LoVo (cell line): ENCODE results near the gene CSNK1G1.
"Not testable (repeated sequence)": the region's sequence is repeated elsewhere in the genome, so short reads cannot be mapped to it uniquely, and the experiment has no call there.

ENCODE experiments used
- DNase-seq: peaks from one replicate; pipeline ENCODE4 v3.0.0-alpha.2; 2016; ENCODE audit warnings: low spot score

CSNK1G1 gene

GRCh38 chr15:64133623-64134344 lies 222.2 kb downstream of the CSNK1G1 start:
- no peak for DNase-seq

GRCh38 chr15:64132217-64132616 lies 223.8 kb downstream of the CSNK1G1 start:
- no peak for DNase-seq

GRCh38 chr15:64131547-64131946 lies 224.4 kb downstream of the CSNK1G1 start:
- no peak for DNase-seq

DNA sequence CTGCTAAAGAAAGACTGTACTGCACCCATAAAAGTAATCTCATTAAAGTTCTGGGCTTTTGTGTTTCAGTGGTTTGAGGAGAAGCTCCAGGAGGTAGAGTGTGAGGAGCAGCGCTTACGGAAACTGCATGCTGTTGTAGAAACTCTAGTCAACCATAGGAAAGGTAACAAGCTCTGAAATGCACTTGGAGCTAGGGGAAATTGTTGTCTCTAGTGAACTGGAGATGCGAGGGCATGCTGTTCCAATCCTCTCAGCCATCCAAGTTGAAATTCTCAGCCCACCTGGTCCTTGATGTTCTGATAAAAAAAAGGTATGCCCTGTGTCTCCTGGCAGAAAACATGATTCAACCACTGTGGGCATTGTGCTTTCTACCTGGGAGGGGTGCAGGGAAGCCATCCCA lies 225.8 kb downstream of the CSNK1G1 start:
- no peak for DNase-seq

DNA sequence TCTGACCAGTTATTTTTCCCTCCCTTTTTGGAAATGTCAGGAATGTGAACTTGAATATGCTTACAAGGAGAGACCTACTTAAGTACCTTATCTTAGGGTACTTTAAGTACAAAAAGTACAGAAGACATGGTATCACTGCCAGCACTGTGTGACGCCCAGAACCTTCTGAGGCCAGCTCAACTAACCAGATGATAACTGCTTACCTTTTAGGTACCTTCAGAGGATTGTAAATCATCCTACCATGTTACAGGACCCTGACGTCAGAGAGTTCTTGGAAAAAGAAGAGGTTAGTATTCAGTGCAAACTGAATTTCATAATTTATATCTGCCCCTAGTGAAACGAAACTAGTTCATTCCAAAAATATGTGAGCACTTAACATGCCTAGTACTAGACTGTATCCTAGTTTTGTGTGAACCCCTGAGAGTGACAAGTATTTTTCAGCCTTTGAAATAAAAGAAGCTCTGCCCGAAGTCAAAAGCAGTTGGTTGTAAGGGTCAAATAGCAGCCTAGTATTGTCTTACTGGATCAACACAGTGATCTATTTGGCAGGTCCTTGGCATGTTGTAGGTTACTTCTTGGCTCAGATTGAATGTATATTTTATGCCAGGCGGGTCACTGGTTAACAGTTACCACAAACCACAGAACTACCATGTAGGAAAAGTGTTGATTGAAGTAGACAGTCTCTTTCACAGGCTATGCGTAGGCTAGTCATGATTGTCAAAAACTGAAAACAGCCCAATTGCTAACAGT lies 228.3 kb downstream of the CSNK1G1 start:
- DNase-seq, result no peak

DNA sequence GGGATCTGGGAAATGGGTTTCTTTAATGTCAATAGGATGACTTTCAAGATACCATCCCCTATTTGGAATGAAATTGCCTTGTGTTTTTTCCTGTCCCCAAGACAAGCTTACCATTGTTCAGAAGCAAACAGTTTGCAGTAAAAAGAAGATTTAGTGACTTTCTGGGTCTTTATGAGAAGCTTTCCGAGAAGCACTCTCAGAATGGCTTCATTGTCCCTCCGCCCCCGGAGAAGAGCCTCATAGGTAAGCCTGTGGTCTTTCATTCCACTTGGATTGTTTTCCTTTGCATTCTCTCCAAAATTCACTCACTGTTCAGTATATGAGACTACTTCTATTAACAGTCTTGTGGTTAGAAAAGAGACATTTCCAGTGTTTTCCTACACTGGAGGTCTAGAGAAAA lies 230.0 kb downstream of the CSNK1G1 start:
- DNase-seq, result no peak

DNA sequence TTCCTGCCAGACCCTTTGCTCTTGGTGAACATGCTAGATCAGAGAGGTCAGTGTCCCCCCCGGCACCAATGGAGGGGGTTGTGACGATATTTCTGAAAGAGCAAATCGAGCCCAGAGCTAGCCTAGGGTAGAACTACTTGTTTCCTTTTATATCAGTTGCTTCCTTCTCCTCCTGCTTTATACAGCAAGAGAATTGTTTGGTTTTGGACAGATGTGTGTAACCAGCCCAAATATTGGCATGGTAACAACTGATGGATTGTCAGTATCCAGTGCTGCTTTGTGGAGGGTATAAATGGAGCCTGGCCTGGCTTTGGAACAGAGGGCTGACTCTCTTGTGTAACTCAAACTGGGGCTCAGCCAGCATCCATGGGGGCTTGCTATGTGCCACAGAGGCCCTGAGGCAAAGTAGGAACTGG lies 233.0 kb downstream of the CSNK1G1 start:
- no peak for DNase-seq

DNA sequence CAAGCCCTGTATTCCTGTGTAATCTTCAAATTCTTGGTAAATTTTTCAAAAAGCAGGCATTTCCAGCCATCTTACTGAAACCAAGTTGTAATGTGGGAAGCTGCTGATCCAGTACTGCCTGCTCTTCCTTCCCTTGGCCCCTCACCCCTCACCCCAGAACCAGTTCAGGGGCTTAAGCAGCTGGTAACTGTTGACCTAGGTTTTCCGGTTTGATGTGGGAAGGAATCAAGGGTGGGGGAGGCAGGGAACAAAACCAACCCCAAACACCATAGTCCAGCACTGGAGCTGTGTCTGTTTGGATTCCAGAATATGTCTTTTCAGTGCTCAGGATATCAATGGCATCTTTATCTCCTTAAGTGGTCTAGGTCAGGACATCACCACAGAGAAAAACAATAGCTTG lies 233.5 kb downstream of the CSNK1G1 start:
- no peak for DNase-seq

- no peak for DNase-seq
These were observed 234.4 kb downstream of the CSNK1G1 start for GRCh38 chr15:64121614-64122013.

DNA sequence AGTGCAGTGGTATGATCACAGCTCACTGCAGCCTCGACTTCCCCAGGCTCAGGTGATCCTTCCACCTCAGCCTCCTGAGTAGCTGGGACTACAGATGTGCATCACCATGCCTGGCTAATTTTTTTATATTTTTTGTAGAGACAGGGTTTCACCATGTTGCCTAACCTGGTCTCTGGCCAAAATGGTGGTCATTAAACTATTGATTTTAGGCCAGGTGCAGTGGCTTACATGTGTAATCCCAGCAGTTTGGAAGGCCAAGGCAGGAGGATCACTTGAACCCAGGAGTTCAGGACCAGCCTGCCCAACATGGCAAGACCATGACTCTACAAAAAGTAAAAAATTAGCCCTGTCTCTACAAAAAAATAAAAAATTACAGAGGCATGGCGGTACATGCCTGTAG lies 235.7 kb downstream of the CSNK1G1 start:
- DNase-seq, result not testable (repeated sequence)

DNA sequence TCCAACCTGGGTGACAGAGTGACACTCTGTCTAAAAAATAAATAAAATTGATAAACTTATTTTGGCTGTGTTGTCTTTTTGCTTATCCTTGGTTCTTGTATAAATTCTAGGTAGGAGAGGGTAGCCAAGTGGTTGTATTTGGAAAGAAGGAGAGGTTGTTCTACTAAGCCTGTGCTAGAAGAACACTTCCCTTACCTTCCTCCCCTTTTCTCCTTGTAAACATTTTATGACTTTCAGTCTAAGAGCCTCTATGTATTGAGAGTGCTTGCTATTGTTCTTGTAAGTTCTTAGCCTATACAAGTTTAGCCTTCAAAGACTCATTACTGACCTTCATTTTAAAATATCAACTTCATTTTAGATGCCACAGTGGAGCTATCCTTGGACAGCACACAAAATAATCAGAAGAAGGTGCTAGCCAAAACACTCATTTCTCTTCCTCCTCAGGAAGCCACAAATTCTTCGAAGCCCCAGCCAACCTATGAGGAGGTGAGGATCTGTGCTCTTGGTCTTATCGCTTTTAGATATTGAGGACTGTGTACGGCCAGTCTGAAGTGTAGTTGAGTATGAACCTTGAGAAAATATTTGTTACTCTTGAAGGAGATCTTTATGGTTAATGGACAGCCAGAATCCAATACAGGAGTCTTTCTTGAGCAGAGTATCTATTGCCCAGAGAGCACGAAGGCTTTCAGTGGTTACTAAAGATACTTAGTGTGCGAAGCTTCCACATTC lies 238.1 kb downstream of the CSNK1G1 start:
- DNase-seq, result no peak
